Left ventricle myocardium superior (tissue), 1 donor: ENCODE measurements around the gene ITGAD. TPM values are rescaled to one million over a fixed set of nuclear protein-coding genes. Genes with fewer than 3 reads are reported as not detected.

Experiments used
- ATAC-seq: fragments of 200-7000 bp; cut with Tn5 transposase; one replicate; pipeline ENCODE4 v1.9.1; 2020; ENCODE audit warnings: mild to moderate bottlenecking, moderate library complexity
- DNase-seq: peaks from one replicate; pipeline ENCODE4 v3.0.0-alpha.2; 2020
- intact Hi-C: fragments of 100-400 bp; cut with micrococcal nuclease; formaldehyde crosslinking; loops from one replicate; pipeline ENCODE4 v1.11.0; 2022
- total RNA-seq: library from RNA; stranded (reverse); fragmentation: NEBNext Ultra II Directional; extraction: Animal tissue kit (Norgen Biotek cat#: 25700); gene quantifications from one replicate; pipeline ENCODE4 v1.2.1, GENCODE V29; 2021
- donor health status: DM: no; HTN: yes; CAD: no; lungs with severe emphysema.

ITGAD gene
- total RNA-seq, 1 donor from 2014 or later = not detected

DNA sequence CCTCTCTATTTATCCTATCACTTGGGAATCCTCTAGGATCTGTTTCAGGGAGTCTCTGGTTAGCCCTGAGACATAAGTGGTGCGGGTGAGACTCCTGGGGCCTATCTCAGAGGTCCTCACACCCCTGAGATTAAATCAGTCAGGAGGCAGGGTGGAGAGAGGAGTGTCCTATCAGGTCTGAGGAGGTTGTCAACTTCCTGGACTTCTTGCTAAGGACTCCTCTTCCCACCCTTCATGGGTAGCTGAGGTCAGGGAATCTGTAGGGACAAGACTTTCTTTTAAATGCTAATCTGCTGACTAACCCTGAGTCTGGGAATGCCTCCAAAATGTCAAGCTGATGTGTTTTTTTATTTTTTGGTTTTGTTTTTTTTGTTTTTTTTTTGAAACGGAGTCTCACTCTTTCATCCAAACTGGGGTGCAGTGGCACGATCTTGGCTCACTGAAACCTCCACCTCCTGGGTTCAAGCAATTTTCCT lies 59.5 kb downstream of the ITGAD start:
- intact Hi-C loops = no loop called here

GRCh38 chr16:31453255-31454204 lies 60.4 kb downstream of the ITGAD start:
- DNase-seq = peak; percentile 43
- peak; percentile 10 for ATAC-seq
- intact Hi-C loops = no loop called here

More for the DNA sequence above, 59.5 kb downstream of the ITGAD start:
- peak; percentile 46 for ATAC-seq
- DNase-seq = no peak

DNA sequence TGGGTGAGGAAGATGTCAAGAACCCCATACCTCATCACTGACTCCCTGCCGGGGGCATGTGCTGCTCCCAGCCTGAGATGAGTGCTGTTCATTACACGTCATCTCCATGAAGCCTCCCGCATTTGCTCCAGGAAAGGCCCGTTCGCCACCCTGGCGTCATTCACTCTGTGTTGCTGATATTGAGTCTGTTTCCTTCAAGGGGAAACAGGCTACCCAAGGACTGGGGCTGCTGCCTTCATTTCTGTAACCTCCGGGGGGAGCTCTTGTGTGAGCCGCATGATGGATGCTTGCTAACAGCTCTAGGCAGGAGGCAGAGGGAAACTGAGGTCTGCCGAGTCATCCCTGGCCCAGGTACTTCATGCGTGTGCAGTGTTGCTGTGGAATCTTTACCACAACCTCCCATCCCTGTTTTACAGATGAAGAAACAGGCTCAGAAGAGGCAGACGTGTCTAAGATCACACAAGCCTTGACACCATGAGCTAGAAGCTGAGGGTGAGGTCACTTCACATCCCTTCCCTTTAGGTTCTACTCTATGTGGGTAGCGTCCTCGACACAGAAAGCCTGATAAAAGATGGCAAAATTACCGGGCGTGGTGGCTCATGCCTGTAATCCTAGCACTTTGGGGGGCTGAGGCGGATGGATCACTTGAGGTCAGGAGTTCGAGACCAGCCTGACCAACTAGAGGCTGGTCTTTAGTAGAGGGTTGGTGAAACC lies 62.6 kb downstream of the ITGAD start:
- no peak for ATAC-seq
- DNase-seq = no peak
- intact Hi-C loops = no loop called here

- intact Hi-C loops = no loop called here
- DNase-seq (no peak), ATAC-seq (no peak)
Observed at GRCh38 chr16:31456988-31457360, 63.8 kb downstream of the ITGAD start.

DNA sequence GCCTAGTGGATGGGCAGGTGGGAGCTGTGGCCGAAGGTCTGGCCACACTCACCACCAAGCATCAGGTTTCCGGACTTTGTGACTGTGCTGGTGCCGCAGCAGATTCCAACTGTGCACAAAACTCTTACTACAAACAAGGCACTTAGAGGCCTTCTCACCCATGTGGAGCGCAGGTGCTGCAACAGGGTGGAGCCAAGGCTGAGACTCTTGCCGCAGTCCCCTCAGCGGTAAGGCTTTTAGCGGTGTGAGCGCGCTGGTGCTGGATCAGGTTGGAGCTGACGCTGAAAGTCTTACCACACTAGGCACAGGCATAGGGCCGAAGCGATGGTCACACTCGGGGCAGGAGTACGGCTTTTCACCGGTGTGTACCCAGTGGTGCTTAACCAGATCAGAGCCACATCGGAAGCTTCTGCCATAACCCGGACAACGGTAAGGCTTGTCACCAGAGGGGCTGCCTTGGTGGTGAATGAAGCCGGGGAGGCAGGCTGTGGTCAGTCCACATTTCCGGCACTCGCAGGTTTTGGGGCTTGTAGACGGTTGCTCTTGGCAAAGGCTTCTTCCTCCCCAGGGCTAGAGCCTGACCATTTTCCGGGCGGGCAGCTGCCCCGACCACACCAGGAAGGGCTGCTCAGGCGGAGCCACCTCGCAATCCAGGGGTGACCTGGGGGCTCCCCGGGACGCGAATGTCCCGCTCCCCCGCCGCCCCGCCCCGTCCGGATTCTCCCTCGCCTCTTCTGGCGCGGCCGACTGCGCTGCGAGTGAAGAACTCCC lies 65.1 kb downstream of the ITGAD start:
- ATAC-seq (peak; percentile 0), DNase-seq (peak; percentile 75)
- intact Hi-C loops = no loop called here

- DNase-seq = peak; percentile 98
- intact Hi-C loops = no loop called here
- peak; percentile 87 for ATAC-seq
Observed at GRCh38 chr16:31458844-31459686, 65.9 kb downstream of the ITGAD start, which contains the start of gene ARMC5. Gene ARMC5, plus strand, starts transcription at chr16:31459501. Its CDS starts 24 bp downstream, at chr16:31459525.

GRCh38 chr16:31459687-31460581 lies 66.8 kb downstream of the ITGAD start:
- intact Hi-C loops = loop anchor here (10.0 kb wide), 1 partner anchor 415 kb away; the partner anchor contains the start of gene ZNF267
- peak; percentile 100 for DNase-seq
- peak; percentile 88 for ATAC-seq

DNA sequence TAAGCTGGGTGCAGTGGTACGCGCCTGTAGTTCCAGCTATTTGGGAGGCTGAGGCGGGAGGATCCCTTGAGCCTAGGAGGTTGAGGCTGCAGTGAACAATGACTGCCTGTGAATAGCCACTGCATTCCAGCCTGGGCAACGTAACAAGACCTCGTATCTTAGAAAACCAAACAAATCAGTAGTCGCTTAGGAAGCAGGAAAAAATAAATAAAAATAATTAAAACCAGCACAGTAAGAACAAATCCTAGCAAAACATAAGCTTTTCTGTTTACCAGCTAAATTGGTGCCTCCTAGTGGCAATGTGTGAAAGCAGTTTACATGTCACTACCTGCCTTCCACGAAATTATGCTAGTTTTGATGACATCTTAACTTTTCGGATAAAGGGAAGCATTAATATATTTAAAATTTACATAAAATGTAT lies 67.5 kb downstream of the ITGAD start:
- no peak for DNase-seq

DNA sequence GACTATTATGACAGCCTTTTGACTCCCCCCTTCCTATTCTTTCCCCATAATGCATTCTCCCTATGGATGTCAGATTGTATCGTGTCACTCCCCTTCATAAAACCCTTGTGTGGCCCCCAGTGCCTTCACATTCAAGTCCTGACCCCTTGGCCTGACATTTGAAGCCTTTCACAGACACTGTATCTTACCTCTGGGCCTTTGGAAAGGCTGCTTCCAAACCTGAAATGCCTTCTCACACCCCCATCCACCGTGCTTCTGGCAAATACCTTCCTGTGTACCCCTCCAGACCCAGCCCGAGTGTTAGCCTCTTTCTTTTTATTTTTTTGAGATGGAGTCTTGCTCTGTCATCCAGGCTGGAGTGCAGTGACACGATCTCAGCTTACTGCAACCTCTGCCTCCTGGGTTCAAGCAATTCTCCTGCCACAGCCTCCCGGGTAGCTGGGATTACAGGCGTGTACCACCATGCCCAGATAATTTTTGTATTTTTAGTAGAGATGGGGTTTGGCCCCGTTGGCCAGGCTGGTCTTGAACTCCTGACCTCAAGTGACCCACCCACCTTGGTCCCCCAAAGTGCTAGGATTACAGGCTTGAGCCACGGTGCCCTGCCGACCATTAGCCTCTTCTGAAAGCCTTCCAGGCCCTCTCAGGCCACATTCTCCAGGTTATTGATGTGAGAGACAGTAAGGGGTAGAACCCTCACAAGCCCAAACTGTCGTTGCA lies 68.2 kb downstream of the ITGAD start:
- no peak for DNase-seq
- no peak for ATAC-seq
- intact Hi-C loops = loop anchor here (10.0 kb wide), 1 partner anchor 413 kb away; the partner anchor contains the start of gene ZNF267

More for the DNA sequence above, 67.5 kb downstream of the ITGAD start:
- intact Hi-C loops = loop anchor here (10.0 kb wide), 1 partner anchor 414 kb away; the partner anchor contains the start of gene ZNF267
- no peak for ATAC-seq

DNA sequence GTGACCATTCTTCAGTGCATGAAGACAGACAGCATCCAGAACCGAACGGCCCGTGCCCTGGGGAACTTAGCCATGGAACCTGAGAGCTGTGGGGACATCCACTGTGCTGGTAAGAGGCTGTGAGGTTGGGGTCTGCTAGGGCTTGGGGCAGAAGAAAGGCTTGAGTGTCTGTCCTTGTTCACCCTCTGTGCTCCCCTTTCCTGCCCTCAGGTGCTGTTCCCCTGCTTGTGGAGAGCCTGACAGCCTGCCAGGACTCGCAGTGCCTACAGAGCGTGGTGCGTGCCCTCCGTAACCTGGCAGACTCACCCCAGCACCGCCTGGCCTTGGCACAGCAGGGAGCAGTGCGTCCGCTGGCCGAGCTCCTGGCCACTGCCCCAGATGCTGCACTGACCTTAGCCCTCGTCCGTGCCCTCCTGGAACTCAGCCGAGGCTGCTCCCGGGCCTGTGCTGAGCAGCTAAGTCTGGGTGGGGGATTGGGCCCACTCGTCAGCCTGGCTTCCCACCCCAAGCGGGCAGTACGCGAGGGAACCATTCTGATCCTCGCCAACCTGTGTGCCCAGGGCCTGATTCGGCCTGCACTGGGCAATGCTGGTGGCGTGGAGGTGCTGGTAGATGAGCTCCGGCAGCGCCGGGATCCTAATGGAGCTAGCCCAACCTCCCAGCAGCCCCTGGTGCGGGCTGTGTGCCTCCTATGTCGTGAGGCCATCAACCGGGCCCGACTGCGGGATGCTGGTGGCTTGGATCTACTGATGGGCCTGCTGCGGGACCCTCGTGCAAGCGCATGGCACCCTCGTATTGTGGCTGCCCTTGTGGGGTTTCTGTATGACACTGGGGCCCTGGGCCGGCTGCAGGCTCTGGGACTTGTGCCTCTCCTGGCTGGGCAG lies 69.0 kb downstream of the ITGAD start:
- ATAC-seq = no peak
- no peak for DNase-seq
- intact Hi-C loops = loop anchor here (10.0 kb wide), 1 partner anchor 413 kb away; the partner anchor contains the start of gene ZNF267

GRCh38 chr16:31464348-31464769 lies 71.2 kb downstream of the ITGAD start:
- no peak for ATAC-seq
- DNase-seq = no peak
- intact Hi-C loops = loop anchor here (10.0 kb wide), 1 partner anchor 410 kb away; the partner anchor contains the start of gene ZNF267

GRCh38 chr16:31464781-31465260 lies 71.7 kb downstream of the ITGAD start:
- intact Hi-C loops = loop anchor here (10.0 kb wide), 1 partner anchor 410 kb away; the partner anchor contains the start of gene ZNF267
- ATAC-seq (no peak), DNase-seq (no peak)

GRCh38 chr16:31465788-31466370 lies 72.7 kb downstream of the ITGAD start:
- DNase-seq = no peak
- intact Hi-C loops = loop anchor here (10.0 kb wide), 1 partner anchor 409 kb away; the partner anchor contains the start of gene ZNF267
- no peak for ATAC-seq

GRCh38 chr16:31466381-31466841 lies 73.3 kb downstream of the ITGAD start:
- DNase-seq (no peak), ATAC-seq (no peak)
- intact Hi-C loops = loop anchor here (10.0 kb wide), 1 partner anchor 408 kb away; the partner anchor contains the start of gene ZNF267
